ENCODE results near the gene PDCD11. TPM values are rescaled to one million over a fixed set of nuclear protein-coding genes. Genes with fewer than 3 reads are reported as not detected.
"Not testable (repeated sequence)": the region's sequence is repeated elsewhere in the genome, so short reads cannot be mapped to it uniquely, and the experiment has no call there.

The PDCD11 gene
- total RNA-seq, 4 donors from 2014 or later, result 12.0 to 17.4 (median 15.0) TPM

- Histone ChIP-seq H3K4me1 (peaks cover 12 to 26% (median 21%) of the 10 kb centered on the region in 4 donors), H3K27me3 (no peaks in the 10 kb centered on the region), H3K36me3 (peaks cover 4 to 7% (median 5%) of the 10 kb centered on the region in 4 donors), H3K9me3 (no peaks in the 10 kb centered on the region), H3K27ac (replicated peaks in 1 of 4) (no peak overlapping the region), H3K4me3 (no peak overlapping the region)
- WGBS, result 39% methylated on average over 2 of the region's 2 CpGs
- intact Hi-C loops (cut with DNase I), result no loop called here
- TF ChIP-seq POLR2A (IDR thresholded peaks at IDR 0.05; ENCODE audit: low read depth), result no peak
- no peak for DNase-seq (ENCODE audit: extremely low spot score)
Observed at GRCh38 chr10:103353281-103353680, 43.1 kb upstream of the PDCD11 start.

GRCh38 chr10:103354567-103354966, 41.9 kb upstream of the PDCD11 start:
- H3K27ac ChIP-seq (replicated peaks in 1 of 4); DNase-seq (ENCODE audit: extremely low spot score); H3K4me3 ChIP-seq; H3K9me3 ChIP-seq; intact Hi-C loops (cut with DNase I); H3K36me3 ChIP-seq; H3K27me3 ChIP-seq: not testable (repeated sequence)
- 94% methylated on average over 4 of the region's 4 CpGs for WGBS
- H3K4me1 ChIP-seq, result peaks cover 10 to 18% (median 13%) of the 10 kb centered on the region in 4 donors

DNA sequence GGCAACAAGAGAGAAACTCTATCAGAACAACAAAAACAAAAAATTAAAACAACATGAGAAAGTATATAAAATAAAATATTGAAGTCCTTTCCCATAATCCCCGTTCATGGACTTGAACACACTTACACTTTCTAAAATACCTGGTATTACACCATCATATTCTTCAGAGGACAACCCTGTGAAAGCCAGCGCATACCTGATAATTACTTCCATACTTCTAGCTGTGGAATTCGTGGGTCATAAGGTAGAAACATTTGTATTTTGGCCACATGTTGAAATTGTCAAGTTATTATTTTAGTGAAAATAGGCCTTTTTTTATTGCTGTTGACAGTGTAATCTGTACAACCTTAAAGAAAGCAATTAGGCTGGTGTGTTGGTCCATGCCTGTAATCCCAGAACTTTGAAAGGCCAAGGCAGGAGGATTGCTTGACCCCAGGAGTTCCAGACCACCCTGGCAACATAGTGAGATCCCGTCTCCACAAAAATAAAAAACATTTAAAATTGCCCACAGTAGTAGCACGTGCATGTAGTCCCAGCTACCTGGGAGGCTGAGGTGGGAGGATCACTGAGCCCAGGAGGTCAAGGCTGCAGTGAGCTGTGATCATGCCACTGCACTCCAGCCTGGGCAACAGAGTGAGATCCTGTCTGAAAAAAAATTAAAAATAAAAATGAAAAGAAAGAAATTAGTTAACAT, 40.4 kb upstream of the PDCD11 start:
- intact Hi-C loops (cut with DNase I), result no loop called here
- H3K9me3 ChIP-seq, result no peaks in the 10 kb centered on the region
- H3K4me3 ChIP-seq, result no peak overlapping the region
- H3K36me3 ChIP-seq, result no peaks in the 10 kb centered on the region
- no peaks in the 10 kb centered on the region for H3K27me3 ChIP-seq
- H3K4me1 ChIP-seq, result peaks cover 5 to 8% (median 6%) of the 10 kb centered on the region in 4 donors
- WGBS, result 85% methylated on average over 5 of the region's 5 CpGs
- H3K27ac ChIP-seq (replicated peaks in 1 of 4), result no peak overlapping the region
- DNase-seq (ENCODE audit: extremely low spot score), result no peak
- TF ChIP-seq EP300 (IDR thresholded peaks at IDR 0.05) (no peak), POLR2A (IDR thresholded peaks at IDR 0.05; ENCODE audit: low read depth) (no peak), POLR2AphosphoS5 (IDR thresholded peaks at IDR 0.05) (no peak)
- TF ChIP-seq, protein P1, sequence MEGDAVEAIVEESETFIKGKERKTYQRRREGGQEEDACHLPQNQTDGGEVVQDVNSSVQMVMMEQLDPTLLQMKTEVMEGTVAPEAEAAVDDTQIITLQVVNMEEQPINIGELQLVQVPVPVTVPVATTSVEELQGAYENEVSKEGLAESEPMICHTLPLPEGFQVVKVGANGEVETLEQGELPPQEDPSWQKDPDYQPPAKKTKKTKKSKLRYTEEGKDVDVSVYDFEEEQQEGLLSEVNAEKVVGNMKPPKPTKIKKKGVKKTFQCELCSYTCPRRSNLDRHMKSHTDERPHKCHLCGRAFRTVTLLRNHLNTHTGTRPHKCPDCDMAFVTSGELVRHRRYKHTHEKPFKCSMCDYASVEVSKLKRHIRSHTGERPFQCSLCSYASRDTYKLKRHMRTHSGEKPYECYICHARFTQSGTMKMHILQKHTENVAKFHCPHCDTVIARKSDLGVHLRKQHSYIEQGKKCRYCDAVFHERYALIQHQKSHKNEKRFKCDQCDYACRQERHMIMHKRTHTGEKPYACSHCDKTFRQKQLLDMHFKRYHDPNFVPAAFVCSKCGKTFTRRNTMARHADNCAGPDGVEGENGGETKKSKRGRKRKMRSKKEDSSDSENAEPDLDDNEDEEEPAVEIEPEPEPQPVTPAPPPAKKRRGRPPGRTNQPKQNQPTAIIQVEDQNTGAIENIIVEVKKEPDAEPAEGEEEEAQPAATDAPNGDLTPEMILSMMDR (IDR thresholded peaks at IDR 0.05), result no peak

DNA sequence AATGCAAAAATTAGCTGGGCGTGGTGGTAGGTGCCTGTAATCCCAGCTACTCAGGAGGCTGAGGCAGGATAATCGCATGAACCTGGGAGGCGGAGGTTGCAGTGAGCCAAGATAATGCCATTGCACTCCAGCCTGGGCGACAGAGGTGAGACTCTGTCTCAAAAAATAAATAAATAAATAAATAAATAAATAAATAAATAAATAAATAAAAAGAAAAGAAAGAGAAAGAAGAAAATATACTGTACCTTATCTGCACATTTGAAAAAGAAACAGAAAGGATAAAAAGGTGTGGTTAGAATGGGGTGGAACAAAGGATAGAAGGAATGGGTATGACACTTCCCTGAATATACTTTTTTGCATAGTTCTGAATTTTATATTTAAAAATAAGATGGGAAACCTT, 36.9 kb upstream of the PDCD11 start:
- H3K4me3 ChIP-seq; H3K4me1 ChIP-seq; H3K9me3 ChIP-seq; DNase-seq (ENCODE audit: extremely low spot score); H3K27me3 ChIP-seq; intact Hi-C loops (cut with DNase I); H3K36me3 ChIP-seq; H3K27ac ChIP-seq (replicated peaks in 1 of 4): not testable (repeated sequence)
- 99% methylated on average over 4 of the region's 4 CpGs for WGBS

GRCh38 chr10:103360791-103361190, 35.6 kb upstream of the PDCD11 start:
- not testable (repeated sequence) for H3K36me3 ChIP-seq; DNase-seq (ENCODE audit: extremely low spot score); H3K9me3 ChIP-seq; H3K27me3 ChIP-seq; H3K4me3 ChIP-seq; H3K4me1 ChIP-seq; H3K27ac ChIP-seq (replicated peaks in 1 of 4)
- intact Hi-C loops (cut with DNase I), result loop anchor here (5.0 kb wide), 1 partner anchor 37 kb away; the partner anchor contains the start of genes ATP5MK and PDCD11
- 89% methylated on average over 9 of the region's 9 CpGs for WGBS

- Histone ChIP-seq H3K9me3 (no peaks in the 10 kb centered on the region), H3K27ac (replicated peaks in 1 of 4) (peak overlapping the region; percentile 88 to 92 (median 90)), H3K27me3 (no peaks in the 10 kb centered on the region), H3K4me3 (peak overlapping the region; percentile 80 to 98 (median 88)), H3K36me3 (no peaks in the 10 kb centered on the region), H3K4me1 (peaks cover 10 to 33% (median 21%) of the 10 kb centered on the region in 4 donors)
- intact Hi-C loops (cut with DNase I), result no loop called here
- DNase-seq (ENCODE audit: extremely low spot score), result no peak
- TF ChIP-seq EP300 (IDR thresholded peaks at IDR 0.05), result no peak
- TF ChIP-seq, protein P1 (IDR thresholded peaks at IDR 0.05), result no peak
- no peak for TF ChIP-seq POLR2A (IDR thresholded peaks at IDR 0.05; ENCODE audit: low read depth)
- no peak for TF ChIP-seq POLR2AphosphoS5 (IDR thresholded peaks at IDR 0.05)
- 57% methylated on average over 10 of the region's 10 CpGs for WGBS
Observed at GRCh38 chr10:103367379-103367781, 29.0 kb upstream of the PDCD11 start.

Measured in esophagus muscularis mucosa (tissue), 4 donors.